MM.1S (cell line): ENCODE measurements around the gene APOO.

ENCODE experiments used
- DNase-seq: peaks from one replicate; pipeline ENCODE4 v3.0.0-alpha.2; 2015
- H2AFZ ChIP-seq: fragments of 300-600 bp; sonication (generic); 2 replicates; pipeline ENCODE4 v1.6.0; 2016; ENCODE audit warnings: antibody characterized with exemption, low read length
- H3F3A ChIP-seq: fragments of 300-600 bp; sonication (generic); 2 replicates; pipeline ENCODE4 v1.6.1; 2016; ENCODE audit warnings: mild to moderate bottlenecking, antibody characterized with exemption, low read length, moderate library complexity, mixed read lengths; ENCODE audit not compliant: insufficient read depth
- H3K27ac ChIP-seq: fragments of 300-600 bp; sonication (generic); 2 replicates; pipeline ENCODE4 v1.5.1; 2016; ENCODE audit warnings: mild to moderate bottlenecking, low read length
- H3K27me3 ChIP-seq: fragments of 300-600 bp; sonication (generic); replicated peaks from 2 replicates; pipeline ENCODE4 v1.6.0; 2016; ENCODE audit warnings: low read length; ENCODE audit not compliant: insufficient read depth
- H3K36me3 ChIP-seq: fragments of 300-600 bp; sonication (generic); replicated peaks from 2 replicates; pipeline ENCODE4 v1.6.1; 2016; ENCODE audit warnings: mild to moderate bottlenecking, low read length, mixed read lengths; ENCODE audit not compliant: insufficient read depth
- H3K4me1 ChIP-seq: fragments of 300-600 bp; sonication (generic); 2 replicates; pipeline ENCODE4 v1.6.1; 2016; ENCODE audit warnings: low read length, mixed read lengths
- H3K4me2 ChIP-seq: fragments of 300-600 bp; sonication (generic); 2 replicates; pipeline ENCODE4 v1.6.0; 2016; ENCODE audit warnings: low read depth, low read length
- H3K4me3 ChIP-seq: fragments of 300-600 bp; sonication (generic); 2 replicates; pipeline ENCODE4 v1.5.1; 2016; ENCODE audit warnings: low read length, mixed read lengths
- H3K79me2 ChIP-seq: fragments of 300-600 bp; sonication (generic); 2 replicates; pipeline ENCODE4 v1.6.1; 2016; ENCODE audit warnings: mixed run types, low read length, mixed read lengths
- H3K9ac ChIP-seq: fragments of 300-600 bp; sonication (generic); 2 replicates; pipeline ENCODE4 v1.6.1; 2016; ENCODE audit warnings: low read length, mixed read lengths
- H3K9me2 ChIP-seq: fragments of 300-600 bp; sonication (generic); replicated peaks from 2 replicates; pipeline ENCODE4 v1.6.1; 2016; ENCODE audit warnings: mild to moderate bottlenecking, low read length, mixed read lengths; ENCODE audit not compliant: insufficient read depth
- H3K9me3 ChIP-seq: fragments of 300-600 bp; sonication (generic); replicated peaks from 2 replicates; pipeline ENCODE4 v1.6.1; 2016; ENCODE audit warnings: mild to moderate bottlenecking, low read length, mixed read lengths; ENCODE audit not compliant: insufficient read depth
- H4K20me1 ChIP-seq: fragments of 300-600 bp; sonication (generic); 2 replicates; pipeline ENCODE4 v1.6.1; 2016; ENCODE audit warnings: mild to moderate bottlenecking, low read length, moderate library complexity, mixed read lengths; ENCODE audit not compliant: insufficient read depth
- CTCF ChIP-seq: fragments of 300-600 bp; sonication (generic); IDR thresholded peaks from 2 replicates; pipeline ENCODE4 v1.5.1; 2016; ENCODE audit warnings: antibody characterized with exemption, low read length, mixed read lengths
- EZH2 ChIP-seq: fragments of 300-600 bp; sonication (generic); optimal IDR thresholded peaks from 2 replicates; pipeline ENCODE3; 2017; ENCODE audit warnings: low read depth, mild to moderate bottlenecking, antibody characterized with exemption, low read length, mixed read lengths
- EZH2phosphoT487 ChIP-seq: fragments of 300-600 bp; sonication (generic); IDR thresholded peaks from 2 replicates; pipeline ENCODE4 v1.6.1; 2018; ENCODE audit warnings: antibody characterized with exemption, low read length

APOO gene

DNA sequence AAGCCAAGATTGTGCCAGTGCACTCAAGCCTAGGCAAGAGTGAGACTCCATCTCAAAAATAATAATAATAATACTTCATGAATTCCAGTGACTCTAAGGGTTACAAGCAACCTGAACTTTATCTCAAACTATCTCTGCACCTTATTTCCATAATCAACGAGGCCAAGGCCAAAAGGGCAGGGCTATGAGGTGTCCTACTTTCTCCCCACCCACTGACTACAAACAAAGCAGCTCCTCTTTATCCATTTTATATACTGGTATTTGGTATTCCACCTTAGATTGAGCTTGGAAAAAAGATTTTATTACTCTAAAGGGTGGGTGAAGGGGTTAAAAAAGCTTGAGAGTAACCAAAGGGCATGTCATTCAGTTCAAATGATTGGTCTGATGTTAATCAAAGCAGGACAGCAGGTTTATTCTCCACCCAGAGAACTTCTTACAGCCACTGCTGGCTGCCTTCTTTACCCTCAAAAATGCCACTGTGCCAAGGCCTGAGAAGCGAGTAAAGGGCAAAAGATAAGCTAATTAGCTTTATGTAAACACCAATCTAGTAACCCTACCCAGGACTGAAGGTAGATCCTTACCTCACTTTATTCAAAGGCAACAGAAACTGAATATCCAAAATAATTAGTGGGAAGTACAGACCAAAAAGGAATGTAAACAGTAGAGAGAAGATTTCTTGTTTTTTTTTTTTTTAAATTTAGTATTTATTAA, 28.2 kb downstream of the APOO start:
- Histone ChIP-seq H3K9me2 (no peaks in the 10 kb centered on the region), H3K4me1 (no peaks in the 10 kb centered on the region), H3K9me3 (no peaks in the 10 kb centered on the region), H3K9ac (no peak overlapping the region), H3K27me3 (no peaks in the 10 kb centered on the region), H4K20me1 (no peaks in the 10 kb centered on the region), H3K4me3 (no peak overlapping the region), H3K79me2 (no peaks in the 10 kb centered on the region), H3K36me3 (no peaks in the 10 kb centered on the region), H3F3A (no peaks in the 10 kb centered on the region), H3K4me2 (no peak overlapping the region), H3K27ac (no peak overlapping the region), H2AFZ (no peak overlapping the region)
- TF ChIP-seq EZH2phosphoT487 = no peak
- no peak for TF ChIP-seq EZH2
- TF ChIP-seq CTCF = no peak
- DNase-seq = no peak

GRCh38 chrX:23871905-23872546, 35.7 kb downstream of the APOO start:
- Histone ChIP-seq H2AFZ (no peak overlapping the region), H3K4me2 (no peak overlapping the region), H3K4me3 (no peak overlapping the region), H3K27me3 (no peaks in the 10 kb centered on the region), H3K27ac (no peak overlapping the region), H3K4me1 (no peaks in the 10 kb centered on the region), H3K36me3 (no peaks in the 10 kb centered on the region), H4K20me1 (no peaks in the 10 kb centered on the region), H3K9ac (no peak overlapping the region), H3K9me2 (no peaks in the 10 kb centered on the region), H3F3A (no peaks in the 10 kb centered on the region), H3K9me3 (no peaks in the 10 kb centered on the region), H3K79me2 (no peaks in the 10 kb centered on the region)
- TF ChIP-seq EZH2 (no peak), CTCF (no peak), EZH2phosphoT487 (no peak)
- DNase-seq = no peak

DNA sequence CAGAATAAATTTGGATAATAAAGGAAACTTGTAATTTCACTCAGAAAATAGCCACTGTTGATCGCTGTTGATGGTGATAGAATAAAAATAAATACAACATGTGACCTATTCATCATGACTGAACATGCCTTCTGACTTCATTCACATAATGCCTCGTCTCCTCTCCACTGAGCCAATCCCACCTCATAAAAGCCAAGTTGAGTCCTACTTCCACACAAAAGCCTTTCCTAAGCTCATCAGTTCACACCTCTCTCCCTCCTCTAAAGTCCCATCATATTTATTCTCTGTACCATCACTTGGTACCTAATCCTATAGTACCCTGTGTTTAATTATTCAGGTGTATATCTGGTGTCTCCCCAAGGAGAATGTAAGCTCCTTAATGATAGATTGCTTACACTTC, 37.7 kb downstream of the APOO start:
- no peaks in the 10 kb centered on the region for H3K9me3 ChIP-seq
- no peak for TF ChIP-seq CTCF
- no peak for TF ChIP-seq EZH2
- no peak for TF ChIP-seq EZH2phosphoT487
- no peaks in the 10 kb centered on the region for H3K9me2 ChIP-seq
- no peak overlapping the region for H3K27ac ChIP-seq
- no peaks in the 10 kb centered on the region for H4K20me1 ChIP-seq
- no peaks in the 10 kb centered on the region for H3F3A ChIP-seq
- no peak overlapping the region for H3K4me2 ChIP-seq
- no peak overlapping the region for H2AFZ ChIP-seq
- H3K4me3 ChIP-seq = no peak overlapping the region
- no peak overlapping the region for H3K9ac ChIP-seq
- H3K4me1 ChIP-seq = no peaks in the 10 kb centered on the region
- H3K36me3 ChIP-seq = no peaks in the 10 kb centered on the region
- DNase-seq = no peak
- no peaks in the 10 kb centered on the region for H3K27me3 ChIP-seq
- H3K79me2 ChIP-seq = no peaks in the 10 kb centered on the region
